GM04504 (cell line): ENCODE data around the gene TAF15.

Experiments
- DNase-seq: peaks from one replicate; pipeline ENCODE4 v3.0.0-alpha.2; 2012; ENCODE audit warnings: low read depth

TAF15 gene

DNA sequence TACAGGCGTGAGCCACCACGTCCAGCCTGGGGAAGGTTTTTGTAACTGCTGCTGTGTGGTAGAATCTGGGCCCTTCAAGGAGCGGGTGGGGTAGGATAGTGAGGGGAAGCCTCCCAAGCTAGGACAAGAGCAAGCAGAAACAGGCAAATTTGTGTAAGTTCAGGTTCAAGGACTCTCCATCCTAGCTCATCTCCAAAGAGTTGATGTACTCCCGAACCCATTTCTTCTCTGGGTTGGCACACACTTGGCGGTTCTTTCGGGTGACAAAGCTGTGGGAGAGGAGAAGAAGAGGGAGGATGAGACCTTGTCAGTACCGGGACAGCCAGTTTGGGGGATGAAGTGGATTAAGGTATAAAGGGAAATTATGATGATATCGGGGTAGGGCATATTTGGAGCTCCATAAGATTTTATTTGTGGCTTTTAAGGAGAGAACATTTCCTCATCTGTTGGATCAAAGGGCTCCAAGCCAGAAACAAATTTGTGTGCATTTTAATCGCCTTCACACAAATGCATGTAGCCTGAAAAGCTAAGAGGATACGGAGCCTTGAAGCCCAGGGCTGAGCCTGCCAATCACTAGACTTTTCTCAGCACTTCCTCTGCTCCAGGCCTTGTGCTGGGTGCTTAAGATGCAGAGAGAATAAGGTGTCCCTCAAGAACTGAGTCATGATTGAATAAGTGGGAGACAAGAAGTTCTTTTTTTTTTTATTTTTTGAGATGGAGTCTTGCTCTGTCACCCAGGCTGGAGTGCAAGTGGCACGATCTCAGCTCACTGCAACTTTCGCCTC, 63.1 kb downstream of the TAF15 start:
- no peak for DNase-seq

DNA sequence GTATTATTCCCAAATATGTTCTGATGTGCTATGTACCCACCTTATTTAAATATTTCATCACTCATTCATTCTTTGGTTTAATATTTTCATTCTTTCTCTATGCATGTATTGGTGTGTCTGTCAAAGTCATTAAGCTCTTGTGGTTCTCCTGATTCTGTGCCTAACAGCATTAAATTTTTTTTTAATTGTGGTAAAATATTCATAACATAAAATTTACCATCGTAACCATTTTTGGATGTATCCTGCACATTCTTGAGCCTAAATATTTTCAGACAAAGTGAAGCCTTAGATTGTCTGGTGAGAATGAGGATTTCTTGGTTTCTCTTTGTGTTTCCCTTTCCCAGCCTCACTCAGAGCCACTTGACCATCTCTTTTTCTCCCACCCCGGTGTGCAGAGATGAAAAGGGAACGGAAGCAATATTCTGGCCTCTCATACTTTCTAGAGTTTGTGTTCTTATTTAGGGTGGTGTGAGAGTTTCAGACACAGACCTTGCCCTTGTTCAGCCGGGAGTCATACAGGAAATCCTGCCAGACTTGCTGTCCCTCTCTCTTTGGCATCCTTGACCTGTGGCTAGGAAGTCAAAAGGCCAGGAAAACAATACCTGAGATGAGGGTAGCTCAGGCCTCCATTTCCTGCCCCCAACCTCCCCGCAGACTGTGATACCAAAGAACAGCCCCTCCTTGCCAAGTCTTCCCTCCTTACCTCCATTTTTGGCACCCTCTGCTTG, 66.0 kb downstream of the TAF15 start:
- no peak for DNase-seq

DNA sequence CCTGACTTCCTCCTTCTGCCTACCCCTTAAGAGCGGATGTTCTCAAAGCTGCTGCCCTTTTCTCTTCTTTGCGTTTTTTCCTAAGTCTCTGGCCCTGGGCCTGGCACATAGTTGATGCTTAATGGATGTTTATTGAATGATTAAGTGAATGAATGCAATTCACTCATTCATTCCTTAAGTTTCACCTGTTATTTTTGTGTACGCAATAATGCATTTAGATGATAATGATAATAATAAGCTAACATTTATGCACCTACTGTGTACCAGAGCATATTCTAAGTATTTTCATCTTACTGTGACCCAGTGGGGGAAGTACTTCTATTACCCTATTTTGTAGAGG, 66.5 kb downstream of the TAF15 start:
- DNase-seq, result no peak

DNA sequence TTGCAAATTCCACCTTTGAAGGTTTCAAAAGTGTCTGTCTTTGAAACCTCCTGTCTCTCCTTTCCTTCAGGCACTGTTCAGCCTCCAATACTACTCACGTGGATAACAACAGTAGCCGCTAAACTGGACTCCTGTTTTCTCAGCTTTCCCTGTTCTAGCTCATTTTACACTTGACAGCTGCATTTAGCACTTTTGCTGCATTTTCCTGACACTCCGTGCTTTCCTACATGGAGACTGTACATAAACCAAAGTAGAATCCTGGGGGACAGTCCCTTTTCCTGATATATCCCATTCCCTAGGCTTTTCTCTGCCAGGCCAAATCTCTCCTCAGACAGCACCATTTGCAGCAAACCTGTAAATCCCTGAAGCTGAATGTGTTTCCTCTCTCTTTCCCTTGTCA, 67.2 kb downstream of the TAF15 start:
- no peak for DNase-seq

DNA sequence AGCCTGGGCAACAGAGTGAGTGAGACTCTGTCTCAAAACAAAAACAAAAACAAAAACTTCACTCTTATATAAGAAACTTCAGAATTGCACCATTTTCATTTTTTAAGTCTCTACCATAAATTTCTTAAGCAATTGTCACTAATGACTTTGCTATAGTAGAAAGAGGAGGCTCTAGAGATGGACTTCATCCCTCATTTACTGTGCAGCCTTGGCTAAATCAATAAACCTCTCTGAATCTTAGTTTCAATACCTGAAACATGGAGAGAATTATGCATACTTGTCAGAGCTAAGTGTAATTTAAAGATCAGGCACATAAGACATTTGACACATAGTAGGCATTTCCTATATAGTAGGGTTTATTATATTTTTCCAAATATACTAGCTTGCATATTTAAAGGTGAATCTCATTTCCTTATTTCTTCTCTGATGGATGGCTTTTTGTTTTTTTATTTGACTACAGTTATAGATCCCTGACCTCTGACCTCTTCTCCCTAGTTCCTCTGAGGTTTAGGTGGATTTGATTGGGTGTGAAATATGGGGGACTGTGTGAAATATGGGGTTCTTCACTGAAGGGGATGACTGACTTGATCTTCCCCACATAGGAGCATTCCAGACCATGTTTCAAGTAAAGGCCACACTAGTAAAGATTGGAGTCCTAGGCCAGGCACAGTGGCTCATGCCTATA, 68.2 kb downstream of the TAF15 start:
- no peak for DNase-seq

DNA sequence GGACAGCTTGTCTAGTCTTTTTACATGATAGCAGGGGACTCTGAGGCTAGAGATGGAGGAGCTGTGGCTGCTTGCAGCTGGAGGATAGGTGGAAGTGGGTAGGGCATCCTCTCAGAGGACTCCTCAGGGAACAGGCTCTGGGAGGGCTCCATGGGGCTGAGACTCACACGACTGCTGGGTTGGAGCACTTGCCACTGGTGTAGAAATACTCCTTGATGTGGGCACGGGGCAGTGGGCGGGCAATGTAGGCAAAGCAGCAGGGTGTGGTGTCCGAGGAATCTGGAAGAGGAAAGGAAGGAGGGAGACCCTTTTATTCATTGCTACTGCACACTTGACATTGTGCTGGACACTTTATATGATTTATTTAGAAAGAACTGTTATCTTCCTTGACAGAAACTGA, 69.1 kb downstream of the TAF15 start:
- no peak for DNase-seq

DNA sequence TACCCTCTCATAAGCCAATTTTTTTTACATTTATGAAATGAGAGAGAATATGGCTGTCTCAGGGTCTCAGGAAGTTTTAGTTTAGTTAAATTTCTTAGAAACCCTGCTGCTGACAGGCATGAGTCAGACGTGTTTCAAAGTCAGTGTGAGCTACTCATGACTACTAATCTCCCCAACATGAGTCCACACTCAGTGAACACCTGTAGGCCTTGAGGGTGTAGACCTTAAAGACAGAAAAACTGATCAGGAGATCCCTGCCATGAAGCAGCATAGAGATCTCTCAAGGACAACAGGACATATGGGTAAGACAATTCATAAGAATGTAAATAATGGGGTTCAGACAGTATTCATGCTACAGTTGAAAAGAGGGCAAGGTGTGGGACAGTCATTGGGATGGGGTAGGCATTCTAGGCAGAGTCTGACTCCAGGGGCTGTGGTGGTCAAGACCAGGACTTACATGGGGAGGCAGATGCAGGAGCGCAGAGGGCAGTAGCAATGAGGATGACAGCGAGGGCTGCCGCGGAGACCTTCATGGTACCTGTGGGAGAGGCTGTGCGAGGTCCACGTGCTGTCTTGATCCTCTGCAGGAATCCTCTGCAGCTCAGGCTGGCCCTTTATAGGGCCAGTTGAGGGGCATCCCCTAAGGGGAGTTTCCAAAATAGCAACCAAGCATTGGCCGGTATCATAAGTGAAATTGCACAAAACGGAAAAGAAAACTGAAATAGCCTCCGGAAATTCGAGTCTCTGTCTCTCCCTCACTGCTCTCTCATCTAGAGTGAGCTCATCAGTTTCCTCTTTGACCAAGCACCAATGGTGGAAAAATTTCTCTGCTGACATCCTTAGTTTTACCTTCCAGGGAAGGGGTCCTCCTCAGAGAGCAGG, 70.7 kb downstream of the TAF15 start, which contains the start of gene CCL5:
Gene CCL5 (minus strand): TSS at position 588 of the 882 bp plus-strand sequence.
- no peak for DNase-seq

DNA sequence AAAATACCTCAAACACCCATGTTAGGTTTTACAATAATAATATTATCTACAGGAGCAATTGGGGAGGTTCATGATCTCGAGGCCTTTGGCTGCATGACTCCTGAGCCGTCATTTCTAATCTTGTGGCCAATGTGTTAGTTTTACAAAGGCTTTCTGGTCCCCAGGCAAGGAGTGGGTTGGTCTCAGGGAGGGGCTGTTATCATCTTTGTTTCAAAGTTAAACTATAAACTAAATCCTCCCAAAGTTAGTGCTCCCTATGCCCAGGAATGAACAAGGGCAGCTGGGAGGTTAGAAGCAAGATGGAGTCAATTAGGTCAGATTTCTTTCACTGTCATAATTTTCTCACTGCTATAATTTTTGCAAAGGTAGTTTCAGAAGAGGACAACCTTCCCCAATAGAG, 80.0 kb downstream of the TAF15 start:
- no peak for DNase-seq

DNA sequence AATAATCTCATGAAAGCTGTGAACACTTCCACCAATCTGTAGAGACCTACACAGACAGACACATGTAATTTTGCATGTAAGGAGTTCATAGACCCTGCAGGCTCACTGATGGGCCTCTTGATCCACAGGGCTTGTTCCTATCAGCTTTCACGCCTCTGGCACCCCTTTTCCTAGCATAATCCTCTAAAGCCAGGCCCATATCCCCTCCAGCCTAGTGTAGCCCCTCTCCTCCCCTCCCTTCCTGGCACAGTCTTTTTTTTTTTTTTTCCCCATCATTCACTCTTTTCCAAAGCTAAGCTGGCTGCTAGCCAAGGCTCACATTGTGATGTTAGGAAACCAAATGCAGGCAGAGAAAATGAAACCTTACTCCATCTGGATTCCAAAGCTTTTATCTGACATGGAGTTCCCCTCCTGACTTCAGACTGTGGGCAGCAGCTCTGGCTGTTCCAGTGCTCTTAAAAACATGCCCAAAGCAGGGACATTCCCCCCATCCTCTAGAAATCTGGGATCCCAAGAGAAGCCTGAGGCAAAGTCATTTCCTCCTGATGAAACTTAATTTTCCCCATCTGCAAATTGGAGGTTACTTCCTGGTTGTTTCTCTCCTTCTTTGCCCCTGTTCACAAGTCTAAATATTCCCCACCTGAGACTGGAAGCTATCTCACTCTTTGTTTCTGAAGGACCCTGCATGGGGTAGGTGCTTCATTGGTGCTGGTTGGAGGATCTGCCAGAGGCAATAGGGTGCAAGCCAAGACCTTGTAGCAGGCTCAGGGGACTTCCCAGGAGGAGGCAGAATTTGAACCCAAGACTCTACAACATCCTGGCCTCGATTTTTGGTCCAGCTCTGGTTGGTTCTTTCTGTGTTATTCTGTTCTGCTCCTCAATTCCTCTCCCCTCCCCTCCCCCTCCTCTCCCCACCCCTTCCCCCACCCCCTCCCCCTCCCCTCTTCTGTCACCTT, 80.8 kb downstream of the TAF15 start:
- DNase-seq, result no peak

DNA sequence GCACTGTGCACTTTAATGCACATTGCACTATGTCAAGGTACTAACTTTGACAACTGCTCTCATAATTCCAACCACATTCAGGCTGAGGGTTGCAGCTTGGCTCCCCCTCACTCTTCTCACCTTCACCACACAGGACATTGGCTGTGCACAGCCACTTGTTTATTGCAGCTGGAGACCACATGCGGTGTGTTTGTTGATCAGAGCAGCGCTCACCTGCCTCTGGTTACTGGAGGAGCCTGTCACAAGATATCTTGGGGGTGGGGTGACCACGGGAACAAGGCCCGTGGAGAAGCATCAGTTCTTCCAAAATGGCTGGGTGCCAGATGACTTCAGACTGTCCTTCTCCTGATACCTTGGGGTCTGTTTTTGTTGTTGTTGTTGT, 81.5 kb downstream of the TAF15 start:
- DNase-seq, result no peak

DNA sequence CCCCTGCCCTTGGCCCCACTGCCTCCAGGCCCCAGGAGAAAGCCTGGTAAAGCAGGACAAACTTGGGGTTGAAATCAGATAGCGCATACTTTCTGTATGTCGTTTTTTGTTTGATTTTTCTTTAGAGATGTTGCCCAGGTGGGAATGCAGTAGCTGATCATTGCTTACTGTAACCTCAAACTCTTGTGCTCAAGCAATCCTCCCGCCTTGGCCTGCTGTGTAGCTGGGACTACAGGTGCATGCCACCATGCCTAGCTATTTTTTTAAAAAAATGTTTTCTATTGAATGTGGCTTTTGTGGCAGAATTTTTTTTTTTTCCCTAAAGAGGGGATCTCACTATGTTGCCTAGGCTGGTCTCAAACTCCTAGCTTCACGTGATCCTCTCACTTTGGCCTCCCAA, 82.0 kb downstream of the TAF15 start:
- no peak for DNase-seq

DNA sequence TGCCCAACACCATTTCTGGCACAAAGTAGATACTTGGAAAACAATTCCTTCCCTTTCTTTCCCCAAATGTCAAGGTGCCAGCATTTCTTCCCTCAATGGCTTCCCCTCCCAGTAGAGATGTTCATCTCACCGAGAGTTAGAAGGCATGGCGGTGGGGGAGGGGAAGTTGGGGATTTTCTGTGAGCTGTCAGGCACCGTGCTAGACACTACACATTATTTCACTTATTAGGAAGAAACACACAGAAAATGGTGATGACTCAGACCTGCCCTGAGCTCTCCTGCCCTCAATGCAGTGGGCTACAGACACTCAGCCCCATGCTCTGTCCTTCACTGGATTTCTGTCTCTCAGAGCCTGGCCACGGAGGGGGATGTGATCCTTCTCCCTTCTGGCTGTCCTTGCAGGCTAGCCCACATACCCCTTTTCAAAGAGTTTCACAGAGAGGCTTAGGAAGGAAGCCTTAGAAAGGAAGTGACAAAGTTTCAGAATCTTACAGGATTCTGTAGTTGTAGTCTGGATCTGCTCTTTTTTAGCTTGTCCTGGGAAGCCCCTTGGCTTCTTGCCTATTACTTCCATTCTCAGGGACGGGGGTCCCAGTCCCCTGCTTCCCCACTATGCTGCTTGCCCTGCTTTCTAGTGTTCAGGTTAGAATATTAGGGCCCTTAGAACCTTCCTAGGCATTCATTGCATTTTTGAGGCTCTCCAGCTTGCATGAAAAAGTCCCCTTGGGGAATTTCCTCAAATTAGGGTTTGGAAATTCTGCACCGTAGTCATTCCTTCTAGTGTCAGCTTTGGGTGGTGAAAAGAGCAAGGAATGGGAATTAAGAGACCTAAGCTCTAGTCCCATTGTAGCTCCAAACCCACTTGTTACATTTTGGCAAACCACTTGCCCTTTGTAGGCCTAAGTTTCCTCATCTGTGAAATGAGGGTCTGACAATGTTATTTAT, 83.1 kb downstream of the TAF15 start:
- DNase-seq, result no peak

DNA sequence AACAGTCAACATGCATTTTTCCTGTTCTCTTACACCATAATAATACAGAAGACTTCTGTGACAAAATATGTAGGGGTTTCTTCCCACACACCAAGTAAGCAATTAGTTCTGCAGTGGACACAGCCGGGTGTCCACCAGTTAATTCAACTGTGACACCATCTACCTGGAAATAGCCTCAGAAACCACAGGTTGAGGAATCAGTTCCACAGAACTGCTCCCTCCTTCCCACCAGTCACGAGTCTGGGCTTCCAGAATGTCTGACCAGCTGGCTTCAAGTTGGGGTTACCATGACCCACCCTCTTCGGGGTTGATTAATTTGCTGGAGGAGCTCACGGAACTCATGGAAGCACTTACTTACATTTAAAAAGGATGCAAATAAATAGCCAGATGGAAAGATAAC, 84.5 kb downstream of the TAF15 start:
- DNase-seq, result no peak

DNA sequence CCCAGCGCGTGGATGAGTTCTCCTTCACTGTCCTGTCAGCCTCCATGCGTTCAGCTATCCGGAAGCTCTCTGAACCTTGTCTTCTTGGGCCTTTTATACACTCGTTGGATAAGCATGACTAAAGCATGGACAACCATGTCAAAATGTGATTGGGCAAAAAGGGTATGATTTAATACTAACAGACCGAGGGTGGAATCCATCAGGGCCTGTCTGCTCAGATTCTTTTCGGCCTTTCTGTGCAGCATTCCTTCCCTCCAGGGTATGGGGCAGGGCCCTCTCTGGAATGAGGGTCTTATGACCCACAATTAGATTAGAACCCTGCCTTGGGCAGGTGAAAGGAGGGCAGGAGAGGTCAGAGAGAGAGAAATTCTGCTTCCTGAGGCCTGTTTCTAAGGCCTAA, 84.9 kb downstream of the TAF15 start:
- no peak for DNase-seq

DNA sequence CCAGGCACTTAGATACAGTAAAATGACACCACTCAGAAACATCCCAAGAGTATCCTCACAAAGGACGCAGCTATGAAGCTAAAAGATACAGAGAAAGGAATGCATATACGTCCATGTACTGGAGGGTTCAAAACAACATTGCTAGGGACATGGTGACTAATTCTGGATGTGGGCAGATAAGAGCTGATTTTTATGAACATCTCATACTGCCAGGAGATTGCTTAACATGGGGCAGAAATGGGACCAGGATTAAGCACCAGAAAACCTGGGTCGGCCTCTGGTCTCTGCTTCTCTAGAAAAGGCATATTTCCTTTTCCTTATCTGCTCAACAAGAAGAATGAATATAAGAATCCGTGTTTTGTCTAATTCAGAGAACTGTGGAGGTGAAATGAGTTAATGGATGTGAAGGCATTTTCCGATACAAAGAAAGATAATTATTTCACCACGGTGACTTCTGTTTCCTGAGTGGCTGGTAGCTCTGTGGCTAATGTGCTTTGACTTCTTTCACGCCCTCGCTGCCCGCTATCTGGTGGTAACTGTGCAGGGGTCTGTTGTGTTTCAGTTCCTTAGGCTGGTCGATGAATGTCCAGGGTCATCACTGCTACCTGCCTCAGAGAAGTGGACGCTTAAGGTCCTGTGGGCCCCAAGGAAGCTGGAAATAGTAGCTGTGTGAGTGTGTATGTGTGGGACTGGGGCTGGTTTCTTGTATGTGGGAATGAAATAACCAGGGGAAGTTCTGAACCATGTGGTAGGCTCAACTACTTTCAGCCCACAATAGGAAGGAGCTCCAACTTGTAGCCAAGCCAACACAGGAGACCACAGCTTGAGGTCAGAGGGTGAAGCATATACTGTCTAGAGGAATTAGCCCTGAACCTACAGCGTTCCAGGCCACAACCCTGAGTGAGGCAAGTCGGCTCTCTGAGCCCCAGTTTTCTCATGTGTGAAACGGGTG, 86.6 kb downstream of the TAF15 start:
- no peak for DNase-seq
